ENCODE measurements around the gene GRIA3.
"Not testable (repeated sequence)": the region's sequence is repeated elsewhere in the genome, so short reads cannot be mapped to it uniquely, and the experiment has no call there.

The GRIA3 gene

DNA sequence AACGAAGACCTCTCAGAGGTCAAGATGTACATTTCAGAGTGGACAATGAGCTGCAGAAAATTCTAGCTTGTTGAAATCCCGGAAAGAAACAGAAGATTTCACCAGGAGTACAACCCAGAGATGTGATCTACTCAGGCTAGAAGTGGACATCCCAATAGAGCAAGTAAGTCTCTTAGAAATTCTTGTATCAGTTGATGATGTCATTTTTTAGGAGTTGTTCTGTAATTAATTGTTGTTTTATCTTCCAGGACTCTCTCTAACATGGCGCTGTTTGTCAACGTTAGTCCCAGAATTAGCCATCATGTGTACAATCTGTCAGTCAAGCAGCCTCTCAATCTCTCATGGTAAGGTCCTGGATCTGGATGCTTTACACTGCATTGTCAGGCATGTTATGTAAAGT lies 174.4 kb downstream of the GRIA3 start:
- DNase-seq = no peak

DNA sequence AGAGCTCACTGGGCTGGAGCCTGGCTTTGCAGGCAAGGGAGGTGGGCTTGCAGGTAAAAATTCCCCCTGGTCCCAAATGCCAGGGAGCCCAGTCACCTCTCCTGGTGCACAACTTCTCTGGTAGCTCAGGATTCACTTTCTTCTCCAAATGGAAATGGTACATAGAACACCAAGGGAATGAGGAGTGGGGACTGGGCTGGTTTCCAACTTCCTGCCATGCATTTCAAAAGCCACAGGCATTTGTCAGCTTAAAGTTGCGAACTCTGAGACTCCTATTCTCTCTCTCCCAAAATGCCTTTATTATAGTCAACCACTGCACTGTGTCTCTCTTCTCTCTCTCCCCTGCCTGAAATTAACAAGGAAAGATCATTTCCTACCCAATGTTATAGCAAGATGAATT lies 177.3 kb downstream of the GRIA3 start:
- DNase-seq = no peak

DNA sequence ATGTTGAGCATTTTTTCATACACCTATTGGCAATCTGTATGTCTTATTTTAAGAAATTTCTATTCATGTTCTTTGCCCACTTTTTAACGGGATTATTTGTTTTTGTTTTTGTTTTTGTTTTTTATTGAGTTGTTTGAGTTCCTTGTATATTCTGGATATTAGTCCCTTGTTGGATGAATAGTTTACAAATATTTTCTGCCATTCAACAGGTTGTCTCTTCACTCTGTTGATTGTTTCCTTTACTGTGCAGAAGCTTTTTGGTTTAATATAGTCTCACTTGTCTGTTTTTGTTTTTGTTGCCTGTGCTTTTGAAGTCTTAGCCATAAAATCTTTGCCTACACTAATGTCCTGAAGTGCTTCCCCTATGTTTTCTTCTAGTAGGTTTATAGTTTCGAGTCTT lies 202.1 kb downstream of the GRIA3 start:
- DNase-seq = not testable (repeated sequence)

DNA sequence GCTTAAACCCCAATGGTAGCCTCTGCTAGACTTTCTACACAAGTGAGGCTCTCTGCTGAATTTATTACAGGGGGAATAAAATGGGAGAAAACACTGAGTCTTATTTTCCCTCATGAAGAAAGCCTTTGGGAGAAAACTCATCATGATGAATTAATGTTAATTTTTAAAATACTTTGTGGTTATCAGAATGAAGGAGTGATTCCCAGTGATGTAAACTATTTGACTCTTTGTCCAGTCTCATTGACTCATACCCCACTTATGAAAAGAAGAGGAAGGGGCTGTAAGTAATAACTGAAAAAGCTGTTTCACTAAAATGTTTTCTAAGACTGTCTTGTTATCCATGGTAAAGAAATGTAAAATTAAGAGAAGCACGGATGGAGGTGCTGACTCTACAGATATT lies 208.8 kb downstream of the GRIA3 start:
- no peak for DNase-seq

DNA sequence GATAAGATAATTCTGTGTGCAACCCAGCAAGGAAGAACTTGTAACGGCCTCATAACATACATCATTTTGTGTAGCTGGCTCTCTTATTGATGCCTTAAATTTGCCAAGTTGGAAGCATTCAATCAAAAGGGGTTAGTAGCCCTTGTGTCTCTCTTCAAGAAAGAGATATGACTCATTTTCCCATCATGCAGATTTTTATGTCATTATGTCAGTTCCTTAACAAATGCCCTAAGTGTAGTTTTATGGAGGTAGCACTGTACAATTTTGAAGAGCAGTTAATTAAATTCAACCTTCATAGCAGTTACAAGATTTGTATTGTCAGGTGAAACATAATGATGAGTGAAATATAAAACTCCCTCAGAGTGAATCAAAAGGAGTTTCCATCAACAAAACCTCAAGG lies 215.6 kb downstream of the GRIA3 start:
- DNase-seq = no peak

DNA sequence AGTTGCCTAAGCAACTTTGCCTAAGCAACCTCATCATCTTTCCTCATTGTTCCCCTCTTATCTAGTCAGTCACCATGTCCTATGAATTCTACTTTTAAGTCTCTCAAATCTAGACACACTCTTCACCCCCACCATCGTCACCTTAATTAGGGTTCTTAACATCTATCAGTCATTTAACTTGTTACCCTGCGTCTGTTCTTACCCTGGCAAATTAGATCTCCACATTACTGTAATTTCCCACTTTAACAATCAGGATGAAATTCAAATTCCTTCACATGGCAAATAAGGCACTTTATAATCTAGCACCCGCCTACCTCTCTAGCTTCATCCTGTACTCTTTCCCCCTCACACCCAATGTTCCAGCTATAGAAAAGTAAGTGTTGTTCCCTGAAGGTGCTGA lies 221.2 kb downstream of the GRIA3 start:
- no peak for DNase-seq

DNA sequence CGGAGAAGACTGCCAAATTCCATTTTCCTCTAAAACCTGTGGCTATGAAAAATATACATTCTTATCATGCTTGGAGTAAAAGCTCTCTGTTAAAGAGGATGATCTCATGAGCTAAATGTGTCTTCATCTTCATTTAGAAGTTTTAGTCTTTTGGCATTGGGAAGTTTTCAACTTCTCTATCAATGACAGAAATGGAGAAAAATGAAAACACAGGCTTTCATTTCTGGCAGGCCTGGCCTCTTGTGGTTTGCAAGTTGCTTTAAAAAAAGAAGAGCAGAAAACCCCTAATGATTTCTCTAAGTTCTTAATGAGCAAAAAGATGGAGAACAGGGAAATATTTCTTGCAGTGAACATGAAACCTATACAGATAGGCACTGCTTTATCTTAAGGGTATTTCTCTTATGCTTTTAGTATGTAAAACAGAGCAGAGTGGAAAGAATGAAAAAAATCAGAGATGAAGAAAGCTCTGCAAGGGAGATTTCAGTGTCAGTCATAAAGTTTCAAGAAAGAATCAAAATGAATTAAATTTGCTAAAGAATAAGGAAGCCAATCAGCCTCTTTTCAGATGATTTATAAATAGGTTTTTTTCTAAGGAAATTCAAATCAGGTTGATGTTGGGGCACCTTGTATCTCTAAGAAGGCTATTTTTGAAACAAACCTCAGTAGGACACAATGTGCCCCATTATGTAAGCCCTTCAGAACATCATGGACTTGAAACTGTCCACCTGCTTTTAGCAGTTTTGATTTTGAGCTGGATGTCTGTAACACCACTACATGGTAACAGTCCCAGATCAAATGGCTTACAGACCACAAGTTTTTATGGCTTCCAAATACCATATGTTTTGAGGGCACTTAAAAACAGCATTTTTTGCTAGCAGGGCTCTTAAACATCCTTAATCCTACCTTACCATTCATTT lies 225.0 kb downstream of the GRIA3 start:
- DNase-seq = no peak

DNA sequence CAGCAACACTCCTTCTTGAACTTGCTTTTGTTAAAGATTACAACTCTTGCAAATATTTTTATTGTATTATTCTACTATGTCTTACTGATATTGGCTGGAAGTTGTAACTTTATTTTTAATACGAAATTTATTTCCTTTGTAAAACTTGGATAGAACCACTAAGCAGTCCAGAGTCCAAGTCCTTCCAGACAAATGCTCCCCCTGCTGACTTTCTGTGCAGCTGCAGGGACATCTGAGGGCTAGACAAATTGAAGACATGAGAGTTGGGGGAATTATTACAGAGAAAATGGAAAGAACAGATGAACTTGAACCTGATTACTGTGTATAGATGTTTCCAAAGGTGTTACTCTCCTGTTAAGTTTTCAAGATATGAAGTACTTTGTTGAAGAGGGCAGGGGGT lies 238.8 kb downstream of the GRIA3 start:
- DNase-seq = no peak

DNA sequence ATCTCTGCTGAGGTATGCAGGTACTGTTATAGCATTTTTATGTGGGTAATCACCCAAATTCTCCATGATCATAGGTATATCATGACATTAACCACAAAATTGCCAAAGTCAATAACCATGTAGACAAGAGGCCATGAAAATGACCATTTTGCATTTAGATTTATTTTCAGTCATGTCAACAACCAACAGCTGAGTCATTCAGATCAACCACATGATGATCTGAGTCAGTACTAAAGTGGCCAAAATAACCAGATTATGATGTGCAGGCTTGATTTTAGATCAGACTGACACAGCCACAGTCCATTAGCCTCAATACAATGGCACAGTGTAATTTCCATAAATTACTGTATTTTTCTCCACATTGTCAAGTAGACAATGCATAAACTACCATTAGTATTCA lies 240.5 kb downstream of the GRIA3 start:
- no peak for DNase-seq

DNA sequence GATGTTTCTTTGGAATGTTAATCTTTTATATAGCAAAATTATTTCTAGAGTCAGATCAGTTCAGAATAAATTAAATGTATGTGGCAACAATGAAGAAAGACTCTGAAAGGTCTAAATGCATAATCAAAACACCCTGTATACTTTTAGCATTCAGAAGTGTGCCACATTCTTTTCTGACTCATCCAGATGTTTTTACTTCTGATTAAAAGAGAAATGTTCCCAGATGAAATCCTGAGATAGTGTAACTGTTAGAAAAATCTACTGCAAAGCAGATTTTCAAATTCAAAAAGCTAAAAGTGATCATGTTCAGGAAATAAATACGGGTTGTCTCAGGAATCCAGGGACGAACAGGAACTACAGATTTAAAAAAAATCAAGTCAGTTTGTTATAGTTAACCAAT lies 241.4 kb downstream of the GRIA3 start:
- no peak for DNase-seq

DNA sequence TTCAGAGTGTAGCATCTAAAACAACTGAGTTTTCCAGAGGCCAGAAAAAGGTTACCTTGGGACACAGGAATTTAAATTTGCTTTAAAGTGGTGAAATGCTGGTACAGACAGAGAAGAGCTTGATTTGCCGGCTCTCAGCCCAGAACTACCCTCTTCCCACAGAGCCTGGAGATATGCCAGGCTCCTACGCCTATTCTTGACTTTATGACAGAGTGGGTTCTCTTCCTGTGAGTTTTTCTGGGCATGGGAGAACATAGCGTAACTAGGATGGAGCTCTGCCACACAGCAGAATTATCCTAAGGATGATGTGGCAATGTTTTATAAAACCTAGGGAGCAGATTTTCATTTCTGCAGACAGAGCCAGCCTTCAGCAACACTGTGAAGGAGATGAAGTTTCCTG lies 241.8 kb downstream of the GRIA3 start:
- DNase-seq = no peak

DNA sequence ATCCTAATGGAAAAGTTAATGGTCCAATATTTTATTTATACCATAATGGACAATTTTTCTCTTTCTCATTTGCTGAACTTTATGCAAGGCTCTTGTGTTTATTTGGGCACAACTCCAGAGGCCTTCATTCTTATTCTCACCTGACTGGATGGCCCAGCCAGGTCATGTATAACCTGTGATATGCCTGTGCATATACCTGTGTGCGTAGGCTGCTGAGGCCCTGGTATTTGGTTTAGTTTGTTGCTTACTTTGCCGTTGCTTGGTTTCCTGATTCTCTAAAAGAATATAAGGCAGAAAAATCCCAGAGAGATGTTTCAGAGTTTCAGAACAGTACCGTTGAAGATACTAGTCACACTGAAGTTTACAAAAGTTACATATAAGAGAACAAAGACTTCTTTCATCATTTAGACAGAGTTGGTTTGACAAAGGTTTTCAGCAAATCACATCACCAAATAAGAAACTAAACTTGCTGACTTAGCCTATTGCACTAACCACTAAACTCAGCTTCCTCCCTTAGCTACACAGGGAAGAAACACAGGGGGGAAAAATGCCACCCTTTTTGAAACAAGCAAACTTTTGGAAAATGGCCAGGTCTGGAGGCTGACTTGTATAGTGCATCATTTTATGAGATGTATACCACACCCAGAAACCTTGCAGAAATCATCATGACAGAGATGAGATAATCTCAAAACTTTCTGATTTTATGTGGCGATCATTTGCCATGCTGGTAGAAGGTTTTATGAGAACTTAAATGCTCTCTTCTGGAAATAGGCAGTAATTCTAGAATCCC lies 248.5 kb downstream of the GRIA3 start:
- DNase-seq = no peak

DNA sequence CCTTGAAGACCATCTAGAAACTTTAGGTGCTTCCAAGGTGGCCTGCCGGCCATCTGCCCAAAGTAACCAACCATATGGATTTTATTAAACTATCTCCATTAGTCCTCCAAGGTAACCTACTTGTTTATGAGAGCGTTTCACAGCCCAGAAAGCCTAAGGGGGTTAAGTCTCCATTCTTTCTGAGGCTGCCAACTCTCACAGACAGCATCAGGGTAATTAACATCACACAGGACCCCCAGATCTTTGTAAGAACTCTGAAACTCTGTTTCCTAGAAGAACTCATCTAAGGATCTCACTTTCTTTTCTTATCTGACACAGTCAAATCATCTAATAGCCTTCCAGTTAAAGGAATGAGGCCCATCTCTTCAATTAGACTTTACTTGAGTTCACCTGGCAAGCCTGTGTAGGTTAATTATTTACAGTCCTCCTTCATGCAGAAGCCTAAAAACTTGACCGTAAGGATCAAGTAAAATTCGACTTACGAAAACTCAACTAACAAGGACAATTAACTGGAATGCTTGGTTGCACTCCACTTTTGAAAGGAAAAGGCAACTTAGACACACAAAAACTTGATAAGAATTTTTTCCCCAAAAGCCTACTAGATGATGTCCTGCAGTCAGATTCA lies 252.5 kb downstream of the GRIA3 start:
- no peak for DNase-seq

DNA sequence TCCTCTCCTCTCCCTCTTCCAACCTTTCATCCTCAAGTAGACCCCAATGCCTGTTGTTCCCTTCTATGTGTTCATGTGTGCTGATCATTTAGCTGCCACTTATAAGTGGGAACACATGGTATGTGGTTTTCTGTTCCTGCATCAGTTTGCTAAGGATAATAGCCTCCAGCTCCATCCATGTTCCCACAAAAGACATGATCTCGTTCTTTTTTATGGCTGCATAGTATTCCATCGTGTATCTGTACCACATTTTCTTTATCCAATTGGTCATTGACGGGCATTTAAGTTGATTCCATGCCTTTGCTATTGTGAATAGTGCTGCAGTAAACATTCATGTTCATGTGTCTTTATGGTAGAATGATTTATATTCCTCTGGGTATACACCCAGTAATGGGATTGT lies 255.8 kb downstream of the GRIA3 start:
- not testable (repeated sequence) for DNase-seq

DNA sequence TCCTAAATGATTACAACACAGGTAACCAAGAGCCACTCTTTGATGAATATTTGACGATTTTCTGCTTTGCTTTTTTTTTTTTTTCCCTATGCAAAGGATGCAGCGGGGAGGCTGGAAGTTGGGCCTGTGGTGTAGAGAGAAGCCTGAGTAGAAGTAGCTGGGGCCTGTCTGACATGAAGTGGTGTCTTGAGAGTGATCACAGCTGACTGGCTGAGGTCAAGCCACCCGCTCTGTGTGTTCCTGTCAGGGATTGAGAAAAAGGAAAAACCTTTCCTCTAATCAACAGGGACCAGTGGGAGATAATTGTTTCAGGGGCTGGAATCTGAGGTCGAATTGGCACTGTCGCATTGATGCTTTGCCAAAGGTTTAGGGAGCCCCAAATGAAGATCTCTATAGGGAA lies 258.7 kb downstream of the GRIA3 start:
- no peak for DNase-seq

DNA sequence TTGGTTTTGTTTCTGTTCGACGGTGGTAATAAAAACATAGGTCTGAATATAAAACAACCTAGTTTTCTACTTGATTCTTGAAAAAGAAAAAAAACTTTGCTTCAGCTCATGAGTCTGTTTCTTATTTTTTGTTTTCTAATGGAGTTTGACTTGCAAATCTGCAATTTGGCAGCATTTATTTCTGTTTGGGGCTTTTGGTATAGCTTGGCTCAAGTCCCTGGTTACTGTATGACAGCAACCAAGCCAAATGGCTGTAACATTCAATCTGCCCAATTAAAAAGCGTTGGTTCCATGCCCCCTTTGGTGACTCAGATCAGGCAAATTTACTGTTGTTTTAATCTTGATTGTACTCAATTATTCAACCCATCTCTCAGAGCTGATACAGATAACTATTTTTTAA lies 263.4 kb downstream of the GRIA3 start:
- no peak for DNase-seq

DNA sequence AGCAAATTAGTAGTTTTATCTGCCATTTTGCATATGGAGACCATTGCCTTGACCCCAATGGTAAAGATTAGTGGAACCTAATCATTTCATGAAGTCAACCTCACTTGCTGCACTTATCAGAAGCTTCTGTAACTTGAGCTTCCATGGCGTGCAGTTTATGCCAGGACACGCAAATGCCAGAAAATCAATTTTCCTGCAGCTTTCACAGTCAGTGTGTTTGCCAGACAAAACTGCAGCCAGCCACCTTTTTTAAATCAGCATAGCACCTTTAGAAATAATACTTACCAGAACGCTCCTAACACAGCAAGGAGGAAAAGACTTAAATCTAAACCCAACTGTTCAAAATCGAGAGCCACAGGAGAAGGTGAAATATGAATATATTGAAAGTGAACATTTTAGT lies 265.3 kb downstream of the GRIA3 start:
- DNase-seq = no peak

DNA sequence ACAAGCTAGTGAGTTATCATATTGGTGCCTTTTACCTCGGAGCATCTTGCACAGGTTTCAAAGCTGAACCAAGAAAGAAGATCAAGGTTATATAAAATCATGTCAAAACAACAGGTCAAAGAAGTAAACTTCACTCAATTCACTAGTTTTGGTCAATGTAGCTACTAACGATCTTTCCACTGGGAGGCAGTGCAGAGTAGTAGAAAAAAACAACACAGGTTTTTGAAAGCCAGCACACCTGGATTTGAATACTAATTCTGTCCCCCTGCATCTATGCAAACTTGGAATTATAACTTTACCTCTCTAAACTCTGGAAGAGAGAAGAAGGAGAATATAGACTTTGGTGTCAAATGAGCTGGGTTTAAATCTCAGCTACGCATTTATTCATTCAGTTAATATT lies 266.1 kb downstream of the GRIA3 start:
- DNase-seq = no peak

DNA sequence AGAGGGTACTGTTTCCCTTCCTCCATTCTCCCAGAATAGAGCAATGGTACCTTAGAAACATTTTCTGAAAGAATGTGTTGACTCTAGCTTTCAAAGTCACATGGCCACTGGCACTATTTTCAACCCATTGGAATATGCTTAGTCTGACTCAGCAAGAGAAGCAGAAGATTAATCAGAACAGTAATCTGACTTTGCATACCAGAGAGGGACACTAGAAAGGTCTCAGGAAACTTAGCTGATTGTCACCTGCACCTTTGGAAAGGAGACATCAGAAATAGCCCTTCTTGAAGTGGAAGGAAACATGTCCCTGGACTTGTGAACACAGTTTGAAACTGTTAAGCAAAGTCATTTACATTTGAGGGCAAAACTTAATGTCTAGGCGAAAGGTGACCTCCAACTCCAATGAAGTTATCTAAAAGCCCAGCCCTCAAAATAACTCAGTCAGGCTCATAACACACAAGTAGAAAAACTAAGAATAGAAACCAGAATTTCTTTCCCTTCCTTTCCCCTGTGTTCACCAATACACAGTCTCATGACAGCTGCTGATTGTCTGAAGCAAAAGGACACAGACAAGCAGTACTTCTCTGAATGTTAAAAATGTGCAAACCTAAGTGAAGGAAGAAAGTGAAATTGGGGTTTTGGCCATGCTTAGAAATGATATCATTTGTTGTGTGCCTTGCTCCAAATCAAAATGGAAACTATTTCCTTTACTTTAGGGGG lies 270.8 kb downstream of the GRIA3 start:
- no peak for DNase-seq

DNA sequence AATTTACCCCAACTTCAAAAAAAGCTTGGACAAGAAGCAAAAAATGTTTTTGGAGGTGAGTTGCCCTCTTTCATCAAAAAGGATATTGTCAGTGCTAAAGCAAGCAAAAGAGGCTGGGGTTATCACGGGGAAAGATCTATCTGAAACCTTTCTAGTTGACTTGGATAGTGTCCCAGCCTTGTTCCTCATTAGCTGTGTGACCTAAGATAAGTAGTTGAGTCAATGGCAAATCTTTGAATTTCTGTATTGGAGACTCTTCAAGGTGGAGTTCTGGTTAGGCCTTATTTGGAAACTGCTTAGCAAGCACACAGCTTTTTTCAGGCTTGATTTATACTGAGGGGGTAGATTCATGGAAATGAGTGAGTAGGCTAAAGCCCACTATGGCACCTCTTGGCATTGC lies 271.6 kb downstream of the GRIA3 start:
- DNase-seq = no peak

DNA sequence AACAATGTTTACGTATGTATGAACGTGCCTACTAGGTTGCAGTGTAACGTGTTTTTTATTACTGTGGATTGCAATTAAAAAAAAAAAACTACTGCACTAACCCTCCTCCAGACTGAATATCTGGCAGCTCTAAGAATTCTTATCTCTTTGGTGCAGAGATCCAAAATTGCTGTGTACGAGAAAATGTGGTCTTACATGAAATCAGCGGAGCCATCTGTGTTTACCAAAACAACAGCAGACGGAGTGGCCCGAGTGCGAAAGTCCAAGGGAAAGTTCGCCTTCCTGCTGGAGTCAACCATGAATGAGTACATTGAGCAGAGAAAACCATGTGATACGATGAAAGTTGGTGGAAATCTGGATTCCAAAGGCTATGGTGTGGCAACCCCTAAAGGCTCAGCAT lies 280.6 kb downstream of the GRIA3 start:
- no peak for DNase-seq

DNA sequence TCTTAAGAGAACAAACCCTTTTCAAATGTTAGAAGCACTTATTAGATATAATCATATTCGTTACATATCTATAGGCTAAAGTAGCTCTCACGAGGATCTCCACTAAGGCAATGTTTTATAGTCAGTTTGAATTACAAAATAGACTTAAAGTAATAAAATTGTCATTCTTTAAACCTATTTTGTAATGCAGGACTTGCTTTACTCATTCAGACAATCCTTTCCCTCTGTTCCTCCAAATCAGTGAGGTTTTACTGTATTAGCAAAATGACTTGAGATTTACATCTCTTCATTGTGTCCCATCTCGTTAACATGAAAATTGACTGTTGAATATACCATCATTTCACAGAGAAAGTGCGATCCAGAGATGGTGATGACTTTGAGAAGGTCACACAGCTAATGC lies 284.4 kb downstream of the GRIA3 start:
- DNase-seq = no peak

DNA sequence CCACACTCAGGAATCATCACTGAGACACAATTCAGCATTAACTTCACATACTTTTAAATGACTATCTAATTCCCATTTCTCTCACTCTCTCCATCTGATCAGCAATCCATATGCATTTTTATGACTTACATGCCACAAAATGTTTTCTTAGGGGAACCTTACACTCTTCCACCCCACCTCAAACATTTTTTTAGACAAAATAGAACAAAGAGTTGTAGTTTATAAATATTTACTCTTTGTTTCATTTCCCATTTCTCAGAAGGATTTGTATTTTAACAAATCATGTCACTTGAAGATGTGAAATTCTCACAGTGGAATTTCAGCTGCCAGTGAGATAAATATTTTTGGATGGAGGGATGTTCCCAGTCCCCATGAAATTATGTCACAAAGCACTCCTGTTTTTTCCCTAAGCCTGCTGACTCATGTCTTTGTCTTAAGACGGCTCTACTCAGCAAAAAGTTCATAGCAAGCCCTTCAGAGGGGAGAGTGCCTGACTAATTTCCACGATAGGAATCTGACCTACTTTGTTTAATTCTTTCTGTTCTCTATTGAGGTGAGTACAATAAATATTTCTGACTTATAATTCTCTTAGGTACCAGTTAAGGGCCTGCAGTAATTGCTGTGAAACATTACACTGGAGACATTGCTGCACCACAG lies 291.1 kb downstream of the GRIA3 start:
- no peak for DNase-seq

All from NCI-H2227 treated with DMSO at 0.1 percent for 48 hours (cell line).